ENCODE data around the gene NBEA.

NBEA gene

DNA sequence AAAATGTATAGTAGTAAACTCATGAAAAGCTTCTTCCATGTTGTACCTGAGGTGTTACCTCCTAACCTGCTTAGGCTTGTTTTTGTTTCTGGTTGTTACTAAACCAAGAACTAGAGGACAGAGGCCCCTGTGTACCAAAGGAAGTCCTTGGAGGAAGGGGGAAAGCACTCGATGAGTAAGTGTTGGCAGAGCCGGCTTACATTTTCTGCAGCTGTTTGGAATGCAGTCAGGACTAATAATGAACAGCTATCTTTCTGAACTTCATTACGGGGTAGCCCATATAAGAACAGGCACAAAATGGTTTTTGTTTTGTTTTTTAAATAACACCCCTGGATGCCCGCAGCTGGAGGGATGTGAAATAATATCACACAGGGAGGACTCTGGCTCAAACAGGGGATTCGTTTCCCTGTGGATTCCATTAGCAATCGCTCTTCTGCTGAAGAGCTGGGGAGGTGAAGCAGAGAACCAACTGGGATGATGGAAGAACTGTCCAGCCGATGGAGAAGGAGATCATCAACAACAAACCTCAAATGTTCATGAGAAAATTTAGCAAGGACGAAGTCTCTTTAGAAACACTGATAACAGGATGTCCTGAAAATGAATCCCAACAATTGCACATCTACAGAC, 748.6 kb downstream of the NBEA start:
- no peak for FAIRE-seq

DNA sequence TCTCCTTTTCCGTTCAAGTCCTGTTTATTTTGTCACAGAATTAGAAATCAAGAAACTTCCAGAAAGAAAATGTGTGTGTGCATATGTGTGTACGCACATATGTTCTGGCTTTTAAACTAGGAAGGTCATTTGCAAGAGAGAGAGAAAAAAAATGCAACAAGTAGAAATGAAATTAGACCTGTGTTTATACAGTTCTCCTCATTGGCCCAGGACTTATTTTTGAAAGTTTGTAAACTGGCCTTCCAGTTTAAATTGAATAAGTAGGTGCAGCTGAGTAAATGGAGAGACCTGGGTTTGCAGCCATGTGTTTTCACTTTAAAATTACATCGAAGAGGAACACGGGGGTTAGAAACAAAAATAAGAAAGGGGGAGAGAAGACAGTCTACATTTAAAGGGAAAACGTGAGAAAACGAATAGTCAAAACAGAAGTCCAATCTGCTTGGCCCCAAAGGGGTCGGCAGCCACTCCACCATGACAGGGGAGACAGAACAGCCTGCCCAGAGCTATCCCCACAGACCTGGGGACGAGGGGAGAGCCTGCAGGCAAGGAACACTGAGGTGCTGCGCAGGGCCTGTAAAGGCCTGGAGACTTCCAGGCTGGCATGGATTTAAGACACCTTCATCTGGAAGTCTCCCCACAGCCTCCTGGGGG, 751.2 kb downstream of the NBEA start:
- FAIRE-seq = no peak

DNA sequence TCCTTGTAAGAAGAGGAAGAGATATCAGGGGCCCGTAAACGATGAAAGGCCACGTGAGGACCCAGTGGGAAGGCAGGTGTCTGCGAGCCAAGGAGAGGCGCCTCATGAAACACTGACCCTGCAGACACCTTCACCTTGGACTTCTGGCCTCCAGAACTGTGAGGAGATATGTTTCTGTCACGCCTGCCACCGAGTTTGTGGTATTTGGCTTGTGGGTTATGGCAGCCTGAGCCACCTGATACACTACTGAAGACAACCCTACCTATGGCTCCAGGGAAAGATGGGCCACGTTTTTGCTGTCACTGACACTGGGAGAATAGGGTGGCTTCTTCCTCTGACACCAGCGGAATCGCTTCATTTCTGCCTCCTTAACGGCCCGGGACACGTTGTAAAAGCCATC, 752.0 kb downstream of the NBEA start:
- no peak for FAIRE-seq

DNA sequence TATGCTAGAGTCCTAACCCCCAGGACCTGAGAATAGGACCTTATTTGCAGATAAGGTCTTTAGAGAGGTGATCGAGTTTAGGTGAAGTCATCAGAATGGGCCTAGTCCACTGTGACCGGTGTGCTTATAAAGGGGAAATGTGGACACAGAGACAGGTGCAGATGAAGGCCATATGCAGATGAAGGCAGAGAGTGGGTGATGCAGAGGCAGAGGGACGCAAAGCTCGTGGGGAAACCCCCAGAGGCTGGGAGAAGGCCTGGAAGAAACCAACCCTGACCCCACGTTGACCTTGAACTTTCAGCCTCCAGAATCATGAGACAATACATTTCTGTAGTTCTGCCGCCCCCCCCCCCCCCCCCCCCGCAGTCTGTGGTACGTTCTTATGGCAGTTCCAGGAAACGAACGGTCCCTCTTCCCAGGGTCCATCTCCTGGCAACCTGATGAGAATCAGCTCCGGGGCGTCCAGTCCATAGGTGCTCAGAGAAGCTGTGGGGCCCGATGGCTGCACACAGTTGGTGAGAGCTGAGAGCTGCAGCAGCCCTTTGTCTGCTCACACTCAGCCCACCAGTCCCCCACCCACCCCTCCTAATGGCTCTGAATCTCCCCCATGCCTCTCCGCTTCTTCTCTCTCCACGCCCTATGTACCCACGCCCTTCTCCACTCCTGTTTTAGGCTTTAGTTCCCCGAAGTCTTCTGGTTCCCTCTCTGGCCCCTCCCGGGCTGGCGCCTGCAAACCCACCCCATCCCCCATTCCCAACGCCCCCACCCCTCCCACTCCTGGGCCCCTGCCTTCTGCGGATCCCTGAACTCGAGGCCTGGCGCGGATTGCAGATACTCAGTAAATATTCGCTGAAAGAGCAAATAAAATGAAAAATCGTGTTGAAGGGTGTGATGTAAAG, 752.7 kb downstream of the NBEA start:
- no peak for FAIRE-seq

DNA sequence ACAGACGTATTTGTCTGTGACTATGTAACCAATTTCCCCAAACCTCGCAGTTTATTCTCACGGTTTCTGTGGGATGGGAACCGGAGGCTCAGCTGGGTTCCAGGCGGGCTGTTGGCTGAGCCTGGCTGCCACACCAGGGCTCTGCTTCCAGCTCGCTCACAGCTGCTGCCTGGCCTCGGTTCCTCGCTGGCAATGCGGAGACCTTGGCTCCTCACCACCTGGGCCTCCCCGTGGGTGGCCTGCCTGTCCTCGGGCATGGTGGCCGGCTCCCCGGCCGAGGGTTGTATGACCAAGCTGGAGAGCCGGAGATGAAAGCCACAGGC, 753.3 kb downstream of the NBEA start:
- no peak for FAIRE-seq

DNA sequence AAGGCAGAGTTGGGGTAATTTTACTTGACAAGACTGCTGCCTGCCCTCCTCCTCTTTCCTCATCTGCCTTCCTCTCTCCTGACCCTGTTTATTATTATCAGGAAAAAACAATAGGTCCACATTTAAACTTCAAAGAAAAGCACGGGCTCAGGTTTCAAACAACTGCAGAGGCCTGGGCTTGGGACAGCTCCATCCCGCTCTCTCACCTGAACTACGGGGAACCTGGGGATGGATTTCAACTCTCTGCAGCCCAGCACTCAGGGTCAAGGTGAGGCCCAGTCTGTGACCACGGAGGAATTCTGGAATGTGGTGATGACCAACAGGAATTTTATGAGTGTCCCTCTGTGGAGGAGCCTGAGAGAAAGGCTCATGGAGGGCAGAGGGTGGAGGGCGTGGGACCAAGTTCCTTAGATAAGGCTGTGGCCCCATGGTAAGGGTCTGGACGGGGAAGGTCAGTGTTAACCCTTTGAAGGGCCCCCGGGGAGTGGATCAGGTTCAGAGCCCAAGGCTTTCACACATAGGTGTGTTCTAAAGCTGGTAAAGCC, 755.2 kb downstream of the NBEA start:
- no peak for FAIRE-seq

DNA sequence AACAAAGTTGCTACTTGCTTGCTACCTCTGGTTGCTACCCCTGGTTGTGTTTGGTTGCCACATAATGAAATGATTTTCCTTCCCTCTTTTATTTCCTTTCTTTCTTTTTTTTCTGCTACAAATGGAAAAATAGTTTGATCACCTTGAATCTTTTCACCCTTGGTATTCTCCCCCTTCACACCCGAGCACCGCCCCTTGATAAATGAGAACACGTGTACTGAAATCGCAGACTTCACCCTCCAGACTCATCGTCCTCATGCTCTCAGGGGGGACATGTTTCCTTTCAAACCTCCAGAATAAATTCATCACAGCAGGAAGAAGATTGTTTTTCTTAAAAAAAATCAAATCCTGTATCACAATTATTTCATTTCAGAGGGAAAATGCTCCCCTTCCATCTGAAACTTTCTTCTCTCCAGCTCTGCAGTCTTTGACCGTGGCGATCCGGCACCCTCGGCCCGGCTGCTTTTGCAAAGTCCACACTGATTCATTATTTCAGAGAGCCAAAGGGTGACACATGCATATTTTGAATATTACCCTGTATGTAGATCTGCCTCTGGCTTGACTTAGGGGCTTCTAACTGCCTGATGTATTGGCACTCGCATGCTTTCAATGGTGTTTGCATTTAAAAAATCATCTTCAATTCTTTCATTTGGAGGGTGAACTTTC, 757.0 kb downstream of the NBEA start:
- FAIRE-seq = no peak

DNA sequence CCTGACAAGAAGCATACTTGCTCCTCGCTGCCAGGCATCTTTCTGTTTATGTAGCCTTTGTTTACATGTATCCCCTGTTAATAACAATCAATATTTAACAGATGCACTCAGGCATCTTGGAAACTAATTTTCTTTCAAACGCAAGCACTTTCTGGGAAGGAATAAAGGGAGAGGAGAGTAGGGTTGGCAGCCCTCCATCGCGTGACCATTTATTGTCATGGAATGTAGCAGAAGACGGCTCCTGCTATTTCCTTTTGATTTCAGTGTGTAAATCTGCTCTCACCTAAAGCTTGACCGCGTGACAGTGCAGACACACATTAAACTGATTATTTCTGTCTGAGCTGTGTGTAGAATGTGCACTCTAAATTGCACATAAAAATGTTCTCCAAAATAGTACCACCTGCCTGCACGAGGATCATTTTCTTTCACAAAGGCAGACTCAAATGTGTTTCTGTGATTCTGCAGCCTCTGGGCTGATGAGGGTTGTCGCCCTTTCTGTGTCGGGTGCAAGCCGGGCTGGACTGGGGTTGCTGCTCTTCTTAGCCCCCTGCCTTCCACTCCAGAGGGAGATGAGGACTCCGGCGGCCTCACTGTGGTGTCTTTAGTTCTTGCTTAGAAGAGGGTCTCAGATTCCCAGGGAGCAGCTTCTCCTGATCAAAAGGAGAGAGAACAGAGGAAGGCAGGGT, 757.9 kb downstream of the NBEA start:
- FAIRE-seq = no peak

DNA sequence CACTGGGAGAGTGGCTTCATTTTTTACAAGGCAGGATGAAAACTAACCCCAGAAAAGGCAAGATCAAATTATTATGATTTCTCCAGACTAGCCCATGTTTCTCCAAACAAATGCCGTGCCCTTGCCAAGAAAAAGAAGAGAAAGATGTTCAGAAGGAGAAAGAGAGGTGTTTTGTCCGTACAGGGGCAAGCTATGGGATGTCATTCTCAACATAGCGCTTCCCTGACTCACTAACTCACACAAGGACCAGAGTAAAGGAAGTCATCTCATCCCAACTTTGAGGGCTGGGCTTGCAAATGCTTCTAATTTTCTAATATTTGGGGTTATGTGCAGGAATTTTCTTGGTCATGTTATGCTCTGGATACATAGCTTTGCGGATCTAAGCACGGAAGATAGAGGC, 758.6 kb downstream of the NBEA start:
- FAIRE-seq = no peak

DNA sequence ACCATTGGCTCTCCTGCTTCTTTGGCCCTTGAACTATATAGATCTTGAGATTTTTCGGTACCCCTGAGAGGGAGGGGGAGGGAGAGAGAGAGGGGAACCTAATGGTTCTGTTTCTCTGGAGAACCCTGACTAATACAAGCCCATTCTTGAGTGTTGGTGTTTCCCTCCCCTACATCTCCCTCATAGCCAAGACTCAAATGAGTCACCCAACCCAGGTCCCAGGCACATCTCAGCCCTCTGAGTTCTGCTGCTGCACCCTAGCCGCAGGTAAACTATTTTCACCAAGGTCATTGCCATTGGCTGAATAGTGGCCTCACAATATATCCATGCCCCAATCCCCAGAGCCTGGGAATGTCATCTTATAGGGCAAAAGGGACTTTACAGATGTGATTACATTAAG, 760.2 kb downstream of the NBEA start:
- FAIRE-seq = no peak

DNA sequence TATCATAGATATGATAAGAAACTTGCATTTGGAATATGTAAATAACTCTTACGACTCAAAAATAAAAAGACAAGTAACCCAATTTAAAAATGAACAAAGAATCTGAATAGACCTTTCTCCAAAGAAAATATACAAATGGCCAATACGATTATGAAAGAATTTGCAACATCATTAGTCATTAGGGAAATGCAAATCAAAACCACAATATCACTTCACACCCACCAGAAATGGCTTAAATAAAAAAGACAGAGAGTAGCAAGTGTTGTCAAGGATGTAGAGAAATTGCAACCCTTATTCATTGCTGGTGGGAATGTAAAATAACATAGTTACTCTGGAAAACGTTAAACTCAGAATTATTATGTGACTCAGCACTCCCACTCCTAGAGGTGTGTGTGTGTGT, 761.0 kb downstream of the NBEA start:
- FAIRE-seq = no peak

DNA sequence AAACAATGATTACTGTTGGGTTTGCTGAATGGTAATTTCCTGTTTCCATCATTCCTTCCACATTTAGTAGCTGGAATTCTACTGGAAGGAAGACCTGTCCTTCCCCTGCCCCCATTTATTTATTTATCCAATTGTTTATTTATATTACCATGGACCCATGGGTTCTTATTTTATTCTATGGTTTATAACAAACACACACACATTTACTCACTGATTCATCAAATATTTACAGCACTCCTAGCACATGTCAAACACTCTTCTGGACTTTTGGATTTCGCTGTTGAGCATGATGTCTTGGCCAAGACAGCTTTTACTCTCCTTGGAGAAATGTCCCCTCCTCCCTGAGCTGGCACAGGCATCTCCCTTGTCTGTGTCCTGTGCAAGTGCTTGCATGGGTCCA, 762.3 kb downstream of the NBEA start:
- FAIRE-seq = no peak

DNA sequence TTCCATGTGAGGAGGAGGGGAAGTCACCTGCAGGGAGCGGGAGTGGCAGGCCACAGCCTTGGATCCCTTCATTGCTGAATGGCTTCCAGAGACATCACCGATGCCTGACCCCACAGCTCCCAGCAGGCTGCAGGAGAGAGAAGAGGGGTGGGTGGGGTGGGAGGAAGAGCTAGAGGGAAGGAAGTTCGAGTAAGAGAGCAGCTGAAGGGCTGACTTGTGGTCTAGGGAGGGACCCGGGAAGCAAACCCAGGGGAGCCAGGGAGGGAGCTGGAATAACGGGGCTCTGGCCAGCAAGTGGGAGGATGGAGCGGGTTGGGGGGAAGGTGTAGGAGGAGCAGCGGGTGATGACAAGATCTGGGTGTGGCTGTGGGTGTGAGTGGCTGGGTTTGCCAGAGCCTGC, 764.2 kb downstream of the NBEA start:
- FAIRE-seq = no peak

DNA sequence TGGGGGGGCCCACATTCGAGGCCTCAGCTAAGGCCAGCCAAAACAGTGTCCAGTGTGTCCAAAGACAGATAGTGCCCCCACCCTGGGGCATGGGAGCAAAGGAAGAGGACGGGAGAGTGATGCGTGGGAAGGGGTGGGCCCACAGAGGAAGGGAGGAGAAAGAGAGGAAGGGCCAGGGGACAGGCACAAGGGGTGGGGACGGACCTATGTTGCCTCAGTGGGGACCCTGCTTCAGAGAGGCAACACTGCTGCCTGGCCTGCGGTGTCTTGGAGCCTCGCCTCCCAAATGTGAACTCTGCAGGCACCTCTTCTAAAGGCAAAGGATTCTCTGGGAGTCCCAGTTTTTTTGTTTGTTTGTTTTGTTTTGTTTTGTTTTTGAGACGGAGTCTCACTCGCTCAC, 764.7 kb downstream of the NBEA start:
- FAIRE-seq = no peak

DNA sequence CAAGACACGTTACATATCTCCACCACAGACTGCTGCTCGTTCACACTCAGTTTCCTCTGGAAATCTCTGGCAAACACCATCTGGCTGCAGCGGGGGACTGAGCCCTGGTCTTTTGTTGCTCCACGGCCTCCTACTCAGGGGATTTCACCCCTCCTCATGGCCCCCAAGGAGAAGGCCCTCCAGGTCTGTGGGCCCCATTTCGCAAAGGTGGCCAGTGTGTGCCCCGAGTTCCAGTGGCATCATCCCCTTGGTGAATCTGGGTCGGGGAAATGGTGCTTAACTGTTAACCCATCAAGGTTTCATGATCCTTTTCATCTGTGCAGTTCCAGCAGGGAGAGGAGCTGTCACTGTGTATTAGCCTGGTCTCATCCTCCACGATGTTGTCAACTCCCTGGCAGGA, 769.8 kb downstream of the NBEA start:
- FAIRE-seq = no peak

DNA sequence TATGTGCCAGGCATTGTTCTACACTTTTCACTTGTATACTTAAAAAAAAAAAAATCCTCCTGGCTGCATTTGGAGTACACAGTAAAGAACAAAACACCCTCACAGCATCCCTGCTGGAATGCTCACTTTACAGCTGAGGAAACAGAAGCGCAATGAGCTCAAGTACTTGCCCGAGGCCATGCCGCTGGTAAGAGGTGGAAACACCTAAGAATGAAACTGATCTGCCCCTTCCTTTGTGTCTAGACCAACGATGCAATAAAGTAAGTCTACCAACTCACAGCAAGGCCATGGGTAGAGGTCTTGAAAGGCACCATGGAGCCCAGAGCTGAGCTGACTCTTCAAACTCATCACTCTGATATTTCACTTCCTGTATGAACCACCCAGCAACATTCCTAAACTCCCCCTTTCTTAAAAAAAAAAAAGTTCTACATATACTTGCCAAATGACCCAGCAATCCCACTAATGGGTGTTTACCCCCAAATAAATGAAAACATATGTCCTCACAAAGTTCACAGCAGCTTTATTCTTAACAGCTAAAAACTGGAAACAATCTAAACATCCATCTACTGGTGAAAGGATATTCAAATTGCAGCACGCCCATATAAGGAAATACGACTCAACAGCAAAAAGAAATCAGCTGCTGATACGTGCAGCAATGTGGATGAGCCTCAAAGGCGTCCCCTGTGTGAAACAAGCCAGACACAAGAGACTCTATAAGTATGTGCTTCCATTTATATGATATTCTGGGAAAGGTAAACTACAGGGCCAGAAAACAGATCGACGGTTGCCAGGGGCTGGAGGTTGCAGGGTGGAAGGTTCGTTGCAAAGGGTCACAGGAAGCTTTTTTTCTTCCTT, 771.1 kb downstream of the NBEA start:
- FAIRE-seq = no peak

DNA sequence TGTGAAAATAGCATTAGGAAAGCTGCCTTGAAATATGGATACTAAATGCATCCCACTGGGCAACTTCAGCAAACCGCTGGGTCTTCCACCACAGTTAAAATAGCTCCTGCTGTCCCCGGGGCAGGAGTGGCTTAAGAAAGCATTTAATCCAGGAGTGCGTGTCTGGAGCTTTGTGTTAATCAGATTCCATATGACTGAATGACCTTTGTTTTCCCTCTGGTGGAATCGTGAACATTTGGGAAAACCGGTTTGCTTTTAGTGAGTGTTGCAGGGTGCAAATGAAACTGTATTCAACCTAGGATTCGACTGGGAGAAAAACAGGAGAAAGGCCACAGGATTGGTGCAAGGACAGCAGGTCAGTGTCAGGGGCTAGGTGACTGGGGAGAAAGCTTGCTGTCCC, 772.1 kb downstream of the NBEA start:
- FAIRE-seq = no peak

DNA sequence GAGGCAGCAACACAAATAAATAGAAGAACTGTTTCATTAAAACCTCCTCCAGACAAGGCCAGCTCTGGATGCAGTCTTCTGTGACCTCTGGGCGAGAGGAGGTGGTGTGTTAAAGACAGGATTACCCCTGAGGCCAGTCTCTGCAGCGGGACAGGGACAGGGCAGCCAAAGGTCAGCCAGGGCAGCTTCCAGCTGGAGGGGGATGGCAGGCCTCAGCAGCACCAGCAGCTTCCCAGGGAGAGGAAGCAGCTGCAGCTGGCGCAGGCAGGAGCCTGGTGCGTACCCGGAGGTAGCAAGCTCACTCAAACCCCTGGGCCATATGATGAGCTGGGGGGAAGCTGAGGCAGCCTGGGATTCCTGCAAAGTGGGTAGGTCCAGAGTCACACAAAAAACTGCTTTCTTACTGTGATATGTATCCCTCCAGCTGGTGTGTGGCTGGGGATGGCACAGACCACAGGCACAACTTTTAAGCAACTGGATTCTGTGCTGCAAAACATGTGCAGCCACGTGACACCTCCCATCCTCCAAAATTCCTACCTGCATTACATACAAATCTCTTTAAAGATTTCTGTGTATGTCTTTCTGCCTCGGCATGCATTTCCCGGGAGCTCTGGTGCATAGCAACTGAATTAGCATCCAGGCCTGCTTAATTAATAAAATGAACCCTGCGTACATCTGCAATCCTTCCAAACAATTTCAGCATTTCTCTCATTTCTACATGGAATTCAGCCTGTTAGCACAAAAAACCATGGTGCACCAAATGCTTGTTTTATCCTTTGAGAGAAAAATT, 772.7 kb downstream of the NBEA start:
- FAIRE-seq = no peak

DNA sequence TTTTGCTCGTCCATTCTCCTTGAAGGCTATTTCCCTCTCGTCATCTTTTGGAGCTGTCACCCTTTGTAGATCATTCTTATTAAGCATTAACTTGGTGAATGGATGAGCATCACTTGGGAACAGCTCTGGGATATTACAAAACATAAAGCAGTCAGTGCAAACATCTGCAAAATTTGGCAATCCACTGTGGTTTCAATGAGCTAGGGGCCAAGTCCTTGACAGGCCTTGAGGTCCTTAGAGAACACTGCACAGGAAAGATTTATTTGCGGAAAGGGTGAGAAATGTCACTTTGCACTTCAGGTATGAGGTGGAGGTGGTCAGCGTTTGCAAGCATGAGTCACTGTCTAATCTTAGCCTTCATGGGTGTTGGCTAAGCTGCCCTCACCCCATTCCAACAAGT, 774.1 kb downstream of the NBEA start:
- no peak for FAIRE-seq

DNA sequence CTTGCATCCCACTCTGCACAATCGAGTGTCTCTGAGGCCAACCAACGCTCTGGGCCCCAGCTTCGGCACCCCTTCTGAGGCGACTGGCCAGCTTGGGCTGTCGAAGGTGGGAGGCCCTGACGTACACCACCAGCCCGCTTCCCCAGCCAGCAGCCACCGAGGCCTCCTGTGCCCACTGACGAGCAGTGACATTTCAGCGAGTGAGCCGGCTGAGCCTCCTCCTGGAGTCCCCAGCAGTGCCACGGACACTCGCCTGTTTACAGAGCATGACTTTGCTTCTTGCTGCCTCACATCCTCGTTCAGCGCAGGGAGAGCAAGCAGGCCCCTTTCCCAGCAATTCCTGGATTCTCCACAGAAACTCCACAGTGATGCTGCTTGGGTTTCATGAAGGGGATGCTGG, 774.7 kb downstream of the NBEA start:
- no peak for FAIRE-seq

DNA sequence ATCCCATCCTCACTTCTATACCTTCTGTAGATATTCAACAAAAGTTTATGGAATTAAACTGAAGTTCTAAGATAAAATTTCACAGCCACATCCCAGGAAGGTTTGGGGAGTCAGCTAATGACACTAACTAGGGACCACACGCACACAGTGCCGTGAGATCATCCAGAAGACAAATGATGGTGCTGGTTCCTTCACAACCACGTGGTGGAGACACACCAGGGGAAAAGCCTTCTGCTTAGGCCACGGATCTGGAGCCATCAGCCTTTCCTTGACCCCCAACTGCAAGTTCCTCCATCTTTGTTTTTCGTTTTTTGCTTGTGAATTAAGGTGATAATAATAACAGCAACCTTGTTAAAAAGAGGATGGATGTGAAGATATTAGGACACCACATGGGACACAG, 776.0 kb downstream of the NBEA start:
- FAIRE-seq = no peak
